Activated CD4-positive, CD25-positive, alpha-beta regulatory T cell (primary cell): Measurements from ENCODE around the gene MPHOSPH10.
"Not testable (repeated sequence)": the region's sequence is repeated elsewhere in the genome, so short reads cannot be mapped to it uniquely, and the experiment has no call there.

Experiments used
- DNase-seq, 4 experiments: peaks; one replicate each; lab custom pipeline; 2025; lab: John Stamatoyannopoulos, UW

MPHOSPH10 gene

DNA sequence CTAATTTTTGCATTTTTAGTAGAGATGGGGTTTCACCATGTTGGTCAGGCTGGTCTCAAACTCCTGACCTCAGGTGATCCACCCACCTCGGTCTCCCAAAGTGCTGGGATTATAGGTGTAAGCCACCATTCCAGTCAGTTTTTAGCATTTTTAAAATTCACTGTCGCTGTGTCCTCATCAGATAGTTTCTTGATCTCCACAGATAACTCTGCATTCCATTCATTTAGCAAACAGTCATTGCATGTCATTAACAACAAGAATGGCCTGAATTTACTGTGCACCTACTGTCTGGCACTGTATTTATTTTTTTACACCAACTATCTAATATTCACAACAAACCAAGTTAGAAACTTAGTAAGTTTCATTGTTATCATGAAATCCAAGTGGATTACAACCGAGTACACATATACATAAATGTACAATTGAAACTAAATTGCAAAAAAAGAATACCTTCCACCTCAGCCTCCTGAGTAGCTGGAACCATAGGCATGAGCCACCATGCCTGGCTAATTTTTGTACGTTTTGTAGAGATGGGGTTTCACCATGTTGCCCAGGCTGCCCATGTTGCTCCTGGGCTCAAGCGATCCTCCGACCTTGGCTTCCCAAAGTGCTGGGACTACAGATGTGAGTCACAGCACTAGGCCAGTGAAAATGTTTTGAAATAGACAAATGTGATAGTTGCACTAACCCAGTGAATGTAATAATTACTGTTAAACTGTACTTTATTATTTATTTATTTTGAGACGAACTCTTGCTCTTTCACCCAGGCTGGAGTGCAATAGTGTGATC lies 4.7 kb upstream of the MPHOSPH10 start:
- DNase-seq = no peak

- DNase-seq = no peak
Measured at GRCh38 chr2:71126957-71127356, 3.5 kb upstream of the MPHOSPH10 start.

DNA sequence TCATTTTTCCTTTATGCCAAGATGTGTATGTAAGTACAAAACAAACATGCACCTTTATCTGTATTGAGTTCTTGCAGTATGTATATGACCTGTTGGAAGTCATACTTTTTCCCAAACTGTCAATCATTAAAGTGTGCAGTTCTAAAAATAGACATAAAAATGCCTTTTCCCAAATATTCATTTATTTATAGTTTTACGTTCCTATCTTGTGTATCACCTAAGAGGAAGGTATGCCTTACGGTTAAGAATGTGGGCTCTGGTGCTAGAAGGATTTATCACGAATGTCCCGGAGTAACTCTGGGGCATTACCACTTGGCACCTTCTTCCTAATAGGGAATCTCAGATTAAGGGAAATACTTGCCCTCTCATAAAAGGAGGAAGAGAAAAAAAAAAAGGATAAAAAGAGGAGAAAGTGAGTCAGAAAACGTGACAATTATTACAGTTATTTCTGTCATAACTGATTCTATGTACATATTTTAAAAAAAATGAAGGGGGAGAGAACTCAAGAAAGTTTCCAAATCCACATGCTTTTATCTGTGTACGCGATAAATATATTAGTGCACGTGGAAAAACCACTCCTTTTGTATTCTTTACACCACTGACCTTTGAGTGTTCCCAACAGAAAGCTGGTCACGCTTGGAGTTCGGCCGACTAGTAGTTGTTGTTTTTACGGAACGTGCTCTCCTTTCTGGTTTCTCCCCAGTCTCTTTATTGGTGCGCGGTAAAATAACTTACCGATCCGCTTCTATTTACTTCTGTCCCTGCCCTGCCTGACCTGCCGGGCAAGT lies 1.1 kb upstream of the MPHOSPH10 start:
- DNase-seq = no peak

DNA sequence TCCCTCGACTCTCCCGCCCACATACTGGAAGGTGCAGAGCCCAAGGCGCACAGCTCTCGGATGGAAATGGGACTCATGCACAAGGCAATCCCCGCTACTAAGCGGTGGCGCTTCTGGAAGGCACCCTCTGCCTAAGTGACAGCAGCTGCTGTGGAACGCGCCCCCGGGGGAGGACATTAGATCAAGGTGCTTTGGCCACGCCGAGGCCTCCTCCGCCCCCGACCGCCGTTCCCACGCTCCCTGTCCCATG lies 607 bp upstream of the MPHOSPH10 start:
- DNase-seq = no peak

- DNase-seq = no peak
Measured at GRCh38 chr2:71130905-71131244, 441 bp downstream of the MPHOSPH10 start.

- DNase-seq = not testable (repeated sequence)
Measured at GRCh38 chr2:71131387-71132166, 1.1 kb downstream of the MPHOSPH10 start.

- DNase-seq = no peak
Measured at GRCh38 chr2:71133603-71134002, 3.2 kb downstream of the MPHOSPH10 start.

DNA sequence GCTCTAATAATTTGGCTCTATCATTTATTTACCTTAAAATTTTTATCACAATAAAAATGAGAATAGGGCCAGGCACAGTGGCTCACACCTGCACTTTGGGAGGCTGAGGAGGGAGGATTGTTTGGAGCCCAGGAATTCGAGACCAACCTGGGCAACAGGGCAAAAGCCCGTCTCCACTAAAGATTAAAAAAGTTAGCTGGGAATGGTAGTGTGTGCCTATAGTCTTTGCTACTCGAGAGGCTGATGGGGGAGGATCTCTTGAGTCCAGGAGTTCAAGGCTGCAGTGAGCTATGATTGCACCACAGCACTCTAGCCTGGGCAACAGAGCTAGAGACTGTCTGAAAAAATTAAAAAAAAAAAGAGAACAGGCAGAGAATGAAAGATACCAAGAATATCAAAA lies 5.7 kb downstream of the MPHOSPH10 start:
- DNase-seq = no peak

- no peak for DNase-seq
Measured at GRCh38 chr2:71143782-71144181, 13.3 kb downstream of the MPHOSPH10 start.

DNA sequence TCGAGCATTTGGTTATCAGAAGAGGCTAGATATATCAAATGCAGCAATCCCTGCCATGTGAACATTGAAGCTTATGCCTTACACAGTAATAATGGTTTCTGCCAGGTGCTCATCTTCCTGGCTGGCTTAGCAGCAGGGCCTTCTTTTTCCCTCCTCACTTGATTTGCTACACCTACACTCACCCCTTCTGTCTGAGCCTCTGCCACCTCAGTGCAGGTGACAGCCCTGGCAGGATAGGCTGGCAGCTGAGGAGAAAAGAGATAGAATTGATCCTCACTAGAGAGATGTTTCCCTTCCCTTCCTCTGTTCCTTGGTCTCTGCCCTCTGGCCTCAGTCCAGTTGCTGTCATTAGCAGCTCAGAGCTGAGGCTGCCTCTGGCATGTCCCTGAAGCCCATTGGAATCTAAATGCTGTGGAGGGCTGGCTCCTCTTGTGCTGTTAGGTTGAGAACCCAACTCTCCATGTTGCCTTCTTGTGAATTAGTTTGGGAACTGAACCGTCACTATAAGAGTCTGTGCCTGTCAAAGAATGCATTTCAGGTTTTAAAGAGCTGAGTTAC lies 18.2 kb downstream of the MPHOSPH10 start:
- DNase-seq = no peak

DNA sequence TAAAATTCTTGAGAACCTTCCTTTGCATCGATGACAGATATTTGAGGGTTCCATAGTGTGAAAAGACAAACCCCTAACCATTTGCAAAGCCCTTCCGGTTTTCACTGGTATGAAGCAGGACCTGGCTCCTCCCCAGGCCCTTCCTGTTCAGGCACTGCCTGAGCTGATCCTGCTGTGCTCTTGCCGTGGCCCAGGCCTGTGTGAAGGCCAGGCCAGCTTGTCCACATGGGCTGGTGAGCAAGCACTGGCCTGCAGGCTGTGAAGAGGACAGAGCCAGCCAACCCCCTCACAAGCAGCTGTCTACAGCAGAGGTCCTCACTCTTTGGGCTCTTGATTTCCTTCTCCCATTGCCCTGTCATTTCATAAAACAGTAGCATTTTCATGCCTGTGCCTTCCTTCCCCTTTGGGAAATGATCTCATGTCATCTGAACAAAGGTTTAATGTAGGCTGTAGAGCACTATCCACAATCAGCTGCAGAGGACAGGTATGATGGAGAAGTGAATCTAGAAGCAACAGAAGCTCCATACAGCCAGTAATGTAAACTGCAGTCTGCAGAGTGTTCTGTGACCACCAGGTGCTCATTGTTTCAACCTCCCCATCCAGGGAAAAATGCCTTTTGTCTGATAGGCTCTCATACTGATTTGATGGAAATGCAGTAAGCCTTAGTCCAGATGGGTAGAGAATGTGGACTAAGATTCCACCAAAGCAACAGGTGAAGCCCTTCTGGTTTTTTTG lies 19.8 kb downstream of the MPHOSPH10 start:
- DNase-seq = no peak

DNA sequence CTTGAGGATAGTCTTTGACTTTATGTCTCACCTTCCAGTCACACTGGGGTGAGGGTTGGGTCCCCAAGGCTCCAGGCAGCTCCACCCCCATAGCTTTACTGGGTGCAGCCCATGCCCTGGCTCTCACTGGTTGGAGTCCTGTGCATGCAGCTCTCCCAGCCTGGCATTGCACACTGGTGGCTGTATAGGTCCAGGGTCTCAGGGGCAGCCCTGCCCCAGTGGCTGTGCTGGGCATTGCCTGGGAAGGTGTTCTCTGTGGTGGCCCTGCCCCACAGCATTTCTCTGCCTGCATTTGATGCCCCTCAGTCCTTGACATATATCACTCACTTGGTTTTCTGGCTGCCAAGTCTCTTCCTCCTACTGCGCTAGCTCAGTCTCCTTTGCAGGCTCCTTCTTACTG lies 21.2 kb downstream of the MPHOSPH10 start:
- DNase-seq = no peak

DNA sequence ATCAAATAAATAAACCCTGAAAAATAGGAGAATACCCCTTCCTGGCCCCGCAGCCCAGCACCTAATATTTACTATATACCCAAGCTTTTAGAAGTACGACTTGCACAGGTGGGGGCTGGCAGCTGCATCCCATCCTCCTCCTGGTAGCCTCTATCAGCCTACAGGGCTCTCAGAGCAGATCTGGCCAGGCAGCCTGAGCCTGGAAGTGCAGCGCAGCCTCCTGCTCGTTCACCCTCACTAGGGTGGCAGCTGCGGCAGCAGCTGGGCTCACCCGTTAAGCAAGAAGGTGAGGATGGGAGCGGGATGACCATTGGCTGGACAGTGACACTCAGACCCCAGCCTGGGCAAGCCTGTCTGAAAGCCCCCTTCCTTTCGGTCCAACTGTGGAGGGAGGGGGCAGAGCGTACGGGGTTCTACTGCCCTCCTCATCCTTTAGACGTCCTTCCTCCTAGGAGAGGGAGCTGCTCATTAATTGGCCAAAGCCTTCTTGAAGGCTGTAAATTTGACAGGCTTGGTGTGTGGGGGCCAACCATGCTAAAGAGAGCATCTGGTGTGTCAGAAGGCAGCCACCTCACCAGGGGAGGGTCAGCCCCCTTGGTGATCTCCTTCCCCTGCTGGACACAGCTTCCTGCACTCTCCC lies 23.3 kb downstream of the MPHOSPH10 start:
- no peak for DNase-seq

DNA sequence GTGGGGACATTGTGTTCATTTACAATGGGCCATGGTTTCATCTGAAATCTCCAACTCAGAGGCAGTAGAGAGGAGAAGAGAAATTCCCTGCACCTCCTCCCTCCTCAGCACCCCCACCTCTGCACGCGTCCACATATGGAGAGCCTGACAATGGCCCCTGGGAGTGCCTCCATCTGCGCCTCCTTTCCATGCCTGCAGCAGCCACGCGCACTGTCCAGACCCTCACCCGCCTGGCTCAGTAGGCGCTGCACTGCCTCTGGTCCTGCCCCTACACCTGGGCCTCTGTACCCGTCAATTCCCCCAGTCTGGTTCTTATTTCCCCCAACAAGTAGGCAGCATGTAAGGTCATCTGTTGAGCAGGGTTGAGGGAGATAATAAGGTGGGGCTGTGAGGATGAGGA lies 23.8 kb downstream of the MPHOSPH10 start:
- DNase-seq = no peak

DNA sequence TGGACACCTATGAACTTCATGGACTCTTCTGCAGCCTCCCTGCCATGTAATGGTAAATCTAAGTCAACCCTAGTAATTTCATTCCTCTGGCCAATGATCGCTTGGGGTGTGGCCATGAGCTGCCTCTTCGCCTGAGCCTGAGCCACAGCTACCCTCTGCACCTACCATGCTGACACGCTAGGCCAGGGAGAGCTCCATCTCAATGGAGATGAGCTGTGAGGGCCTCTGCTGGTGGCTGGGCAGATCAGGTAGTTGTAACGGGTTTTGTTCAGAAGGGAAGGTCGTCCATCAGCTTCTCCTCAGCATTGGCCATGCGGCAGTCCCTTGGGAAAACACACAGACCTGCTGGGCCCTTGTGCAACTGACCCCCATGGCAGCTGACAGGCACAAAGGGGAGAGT lies 24.4 kb downstream of the MPHOSPH10 start:
- DNase-seq = no peak

GRCh38 chr2:71155846-71156245 lies 25.4 kb downstream of the MPHOSPH10 start:
- no peak for DNase-seq

- DNase-seq = no peak
Measured at GRCh38 chr2:71156573-71156972, 26.1 kb downstream of the MPHOSPH10 start.

DNA sequence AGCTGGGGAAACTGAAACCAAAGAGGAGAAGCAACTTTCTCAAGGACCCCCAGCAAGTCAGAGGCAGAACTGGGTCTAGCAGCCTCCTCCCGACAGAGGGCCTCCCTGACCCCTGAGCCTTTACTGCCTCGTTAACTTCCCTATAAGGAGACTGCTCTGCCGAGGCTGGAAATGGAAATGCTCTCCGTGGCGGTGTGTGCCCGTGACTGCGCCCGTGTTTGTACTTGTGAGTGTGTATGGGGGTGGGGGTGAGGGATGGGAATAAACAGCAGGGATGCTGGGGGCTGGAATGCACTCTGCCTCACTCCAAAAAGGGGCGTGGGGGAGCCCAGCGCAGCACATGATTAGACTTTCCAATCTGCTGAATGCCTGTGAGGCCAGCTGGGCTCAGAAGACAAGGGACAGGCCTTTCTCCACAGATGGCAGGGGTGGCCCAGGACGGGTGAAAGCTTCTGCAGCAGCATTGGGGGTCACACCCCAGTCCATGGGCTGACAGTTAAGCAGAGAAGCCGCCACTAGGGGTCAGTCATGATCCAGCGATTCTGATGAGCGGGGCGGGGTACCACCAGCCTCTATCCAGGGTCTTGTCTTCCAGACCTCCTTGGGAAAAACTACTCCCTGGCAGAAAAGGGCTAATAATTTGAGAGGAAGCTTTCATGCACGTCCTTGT lies 26.8 kb downstream of the MPHOSPH10 start:
- peak; percentile 8 to 32 (median 20) for DNase-seq

- no peak for DNase-seq
Measured at GRCh38 chr2:71166812-71167211, 36.4 kb downstream of the MPHOSPH10 start.

DNA sequence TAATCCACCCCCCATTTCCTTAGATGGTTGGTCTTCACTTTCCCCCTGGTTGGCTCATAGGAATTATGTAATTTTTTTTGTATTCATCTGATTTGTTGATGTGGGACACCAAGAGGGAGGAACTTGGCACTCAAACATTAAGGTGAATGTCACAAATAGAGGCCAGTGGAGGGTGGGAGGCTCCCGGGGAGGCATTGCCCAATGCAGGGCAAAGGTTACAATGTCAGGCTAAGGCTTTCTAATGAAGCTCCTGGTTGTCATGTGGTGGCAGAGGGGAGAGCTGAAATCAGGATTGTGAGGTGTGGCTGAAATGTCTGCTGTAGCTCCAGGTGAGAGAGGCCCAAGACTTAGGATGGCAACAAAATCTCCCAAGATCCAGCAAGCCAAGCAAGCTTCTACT lies 42.7 kb downstream of the MPHOSPH10 start:
- no peak for DNase-seq

DNA sequence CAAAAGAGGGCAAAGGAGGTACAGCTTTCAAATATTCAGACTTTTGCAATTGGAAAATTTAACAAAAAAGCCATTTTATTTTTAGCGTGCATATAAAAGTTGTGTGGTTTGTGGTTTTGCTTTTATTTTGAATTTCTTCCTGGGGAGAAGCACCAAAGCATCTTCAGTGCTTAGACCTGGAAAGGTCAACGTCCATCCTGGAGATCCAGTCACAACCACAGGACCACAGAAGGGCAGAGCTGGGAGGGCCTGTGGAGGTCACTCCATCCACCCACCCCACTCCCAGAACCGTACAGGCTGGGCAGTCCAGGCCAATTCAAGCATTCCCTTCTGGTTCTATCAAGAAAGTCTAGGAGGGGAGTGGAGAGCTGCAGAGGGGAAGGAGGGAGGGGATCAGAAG lies 43.8 kb downstream of the MPHOSPH10 start:
- no peak for DNase-seq
